IPS DF 19.7 (cell line): Measurements from ENCODE around the gene TEX29.

Experiments used
- DNase-seq: peaks from one replicate; pipeline ENCODE4 v3.0.0-alpha.2; 2013; ENCODE audit warnings: low read depth, low spot score

Gene TEX29

DNA sequence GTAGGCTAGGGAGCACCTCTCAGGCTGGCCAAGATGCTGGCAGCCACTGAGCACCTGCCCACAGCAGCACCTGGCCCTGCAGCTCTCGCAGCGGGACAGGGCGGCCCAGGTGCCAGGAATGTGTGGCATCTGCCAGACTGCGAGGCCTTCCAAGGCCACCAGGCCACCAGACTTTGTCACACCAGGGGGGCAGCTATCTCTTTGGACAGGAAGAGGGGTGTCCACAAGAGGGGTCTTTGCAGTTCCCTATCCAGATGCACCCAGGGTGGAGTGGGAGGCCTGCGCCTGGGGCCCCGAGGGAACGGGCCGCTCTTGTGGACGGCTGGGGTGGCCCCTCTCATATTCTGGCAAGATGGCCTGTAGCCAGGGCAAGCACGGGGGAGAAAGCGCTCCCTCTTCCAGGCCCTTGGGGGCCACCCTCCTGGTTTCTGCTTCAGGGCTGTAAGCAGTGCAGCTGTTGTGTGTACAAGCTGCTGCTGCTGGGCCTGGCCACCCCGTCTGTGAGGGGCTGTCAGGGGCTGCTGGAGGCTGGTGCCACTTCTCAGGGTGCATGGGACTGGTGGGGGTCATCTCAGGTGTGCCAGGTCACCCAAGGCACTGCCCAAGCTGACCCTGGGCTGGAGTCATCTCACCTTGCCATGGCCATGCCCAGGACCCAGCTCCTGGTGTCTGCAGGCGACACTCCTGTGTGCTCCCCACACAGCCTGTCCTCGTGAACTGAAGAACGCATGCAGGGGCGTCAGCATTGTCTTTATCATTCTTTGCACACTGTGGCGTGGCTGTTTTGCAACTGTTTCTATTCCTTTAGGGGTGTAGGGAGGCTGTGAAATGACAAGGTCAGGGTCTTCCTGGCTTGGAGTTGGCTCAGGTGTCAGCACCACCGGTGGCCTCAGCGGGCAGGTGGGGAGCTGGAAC, 1.8 kb downstream of the TEX29 start:
- no peak for DNase-seq

DNA sequence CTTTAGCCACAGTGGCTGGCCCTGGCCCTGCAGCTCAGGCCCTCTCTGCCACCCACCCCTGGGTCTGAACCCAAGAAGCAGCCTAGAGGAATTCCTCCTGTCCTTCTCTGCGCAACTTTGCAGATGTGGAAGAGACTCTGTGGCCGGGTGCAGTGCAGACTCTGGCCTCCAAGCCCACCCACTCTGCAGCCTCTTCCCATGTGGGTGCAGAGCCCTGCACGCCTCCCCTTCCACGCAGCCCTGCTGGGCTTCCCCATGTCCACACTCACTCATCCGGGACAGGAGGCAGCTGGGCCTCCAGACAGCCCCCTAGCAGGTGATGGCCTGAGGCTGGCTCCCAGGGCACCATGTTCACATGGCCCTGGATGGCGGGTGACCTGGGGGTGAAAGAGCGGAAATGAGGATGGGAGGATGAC, 2.5 kb downstream of the TEX29 start:
- no peak for DNase-seq

DNA sequence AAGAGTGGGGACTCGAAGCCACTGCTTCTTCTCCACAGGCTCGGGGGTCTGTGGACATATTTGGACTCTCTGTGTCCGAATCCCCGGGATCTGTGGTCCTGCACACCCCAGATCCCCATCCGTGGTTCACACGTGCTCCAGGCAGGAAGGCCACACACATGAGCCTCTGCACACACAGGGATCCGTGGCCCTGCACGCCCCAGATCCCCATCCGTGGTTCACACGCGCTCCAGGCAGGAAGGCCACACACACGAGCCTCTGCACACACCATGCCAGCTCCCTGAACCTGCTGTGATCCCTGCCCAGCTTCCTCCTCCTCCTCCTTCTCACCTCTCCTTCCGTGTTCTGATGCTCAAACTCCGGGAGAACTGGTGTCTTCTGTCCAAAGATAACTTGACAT, 3.1 kb downstream of the TEX29 start:
- DNase-seq: no peak

DNA sequence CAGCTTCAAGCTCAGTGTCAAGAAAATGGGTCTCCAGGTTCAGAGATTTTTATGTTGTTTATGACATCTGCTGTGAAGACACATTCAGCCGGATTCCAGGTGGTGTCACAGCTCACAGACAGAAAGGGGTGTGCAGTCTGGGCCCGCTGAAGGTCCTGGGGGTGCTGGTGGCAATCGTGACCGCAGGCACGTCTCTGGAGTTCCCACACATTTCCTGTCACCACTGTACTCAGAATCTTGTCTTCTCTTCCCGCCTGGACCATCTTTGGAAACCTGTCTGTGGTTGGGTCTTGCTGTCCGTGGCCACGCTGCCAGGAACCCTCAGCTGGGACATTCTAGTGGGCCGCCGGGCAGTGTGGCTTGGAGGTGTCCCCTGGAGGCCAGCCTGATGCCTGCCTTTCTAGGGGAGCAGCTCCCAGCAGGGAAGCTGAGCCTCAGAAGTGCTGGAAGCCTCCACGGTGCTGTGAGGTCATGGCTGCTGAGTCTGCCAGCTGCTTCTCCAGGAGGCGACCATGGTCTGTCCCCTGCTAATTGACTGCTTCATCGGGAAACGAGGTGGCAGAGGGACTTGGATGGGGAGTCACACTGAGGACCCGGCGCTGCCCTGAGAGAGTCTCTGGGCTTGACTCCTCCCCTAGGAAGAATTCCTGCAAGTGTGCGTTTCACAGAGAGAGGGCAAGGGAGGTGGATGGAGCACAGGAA, 3.7 kb downstream of the TEX29 start:
- no peak for DNase-seq

DNA sequence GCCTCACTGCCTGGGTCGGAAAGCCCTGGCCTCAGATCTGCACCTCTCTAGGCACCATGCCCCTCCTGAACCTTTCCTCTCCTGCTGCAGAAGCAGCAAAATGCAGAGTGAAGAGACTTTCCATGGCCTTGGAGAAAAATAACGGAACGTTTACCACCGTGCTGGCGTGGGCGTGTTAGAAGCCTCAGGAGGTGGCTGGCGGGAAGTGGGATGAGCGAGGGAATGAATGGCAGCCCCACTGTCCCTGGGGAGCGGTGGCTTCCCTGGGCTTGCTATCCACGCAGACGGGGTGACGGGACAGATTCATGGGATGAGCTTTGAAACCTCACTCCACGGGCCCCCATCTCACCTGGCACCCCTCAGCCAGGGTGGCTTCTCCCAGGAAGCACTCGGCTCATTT, 4.3 kb downstream of the TEX29 start:
- no peak for DNase-seq

DNA sequence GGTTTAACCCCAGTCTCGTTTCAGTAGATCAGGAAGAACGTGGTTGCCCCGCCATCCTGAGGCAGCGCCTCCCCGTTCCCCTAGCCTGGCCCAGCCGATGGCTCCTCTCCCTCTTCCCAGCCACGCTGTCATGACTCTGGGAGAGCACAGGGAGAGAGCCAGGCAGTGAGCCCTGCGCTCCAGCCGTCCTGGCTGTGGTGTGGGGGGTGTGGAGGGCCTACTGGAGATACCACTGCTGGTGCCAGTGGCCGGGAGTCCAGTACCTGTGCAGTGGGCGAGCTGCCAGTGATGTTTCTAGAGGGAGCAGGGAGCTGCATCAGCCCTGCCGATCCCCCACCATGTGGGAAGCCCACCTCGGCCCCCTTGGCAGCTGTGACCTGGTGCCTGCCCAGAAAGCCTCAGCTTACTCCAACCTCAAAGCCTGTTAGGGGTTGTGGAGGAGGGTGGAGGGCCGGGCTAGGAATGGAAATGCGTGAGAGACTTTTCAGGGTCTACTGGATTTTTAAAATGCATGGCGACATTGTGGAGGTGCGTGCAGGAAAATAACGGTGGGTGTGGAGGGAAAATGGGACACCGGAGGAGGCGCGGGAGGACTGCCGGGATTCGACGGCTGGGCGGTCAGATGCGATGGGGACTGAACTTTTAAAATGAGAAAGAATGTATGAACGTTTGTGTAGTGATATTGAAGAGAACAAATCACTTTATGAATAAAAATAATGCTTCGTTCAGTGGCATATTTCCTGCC, 4.9 kb downstream of the TEX29 start:
- no peak for DNase-seq

DNA sequence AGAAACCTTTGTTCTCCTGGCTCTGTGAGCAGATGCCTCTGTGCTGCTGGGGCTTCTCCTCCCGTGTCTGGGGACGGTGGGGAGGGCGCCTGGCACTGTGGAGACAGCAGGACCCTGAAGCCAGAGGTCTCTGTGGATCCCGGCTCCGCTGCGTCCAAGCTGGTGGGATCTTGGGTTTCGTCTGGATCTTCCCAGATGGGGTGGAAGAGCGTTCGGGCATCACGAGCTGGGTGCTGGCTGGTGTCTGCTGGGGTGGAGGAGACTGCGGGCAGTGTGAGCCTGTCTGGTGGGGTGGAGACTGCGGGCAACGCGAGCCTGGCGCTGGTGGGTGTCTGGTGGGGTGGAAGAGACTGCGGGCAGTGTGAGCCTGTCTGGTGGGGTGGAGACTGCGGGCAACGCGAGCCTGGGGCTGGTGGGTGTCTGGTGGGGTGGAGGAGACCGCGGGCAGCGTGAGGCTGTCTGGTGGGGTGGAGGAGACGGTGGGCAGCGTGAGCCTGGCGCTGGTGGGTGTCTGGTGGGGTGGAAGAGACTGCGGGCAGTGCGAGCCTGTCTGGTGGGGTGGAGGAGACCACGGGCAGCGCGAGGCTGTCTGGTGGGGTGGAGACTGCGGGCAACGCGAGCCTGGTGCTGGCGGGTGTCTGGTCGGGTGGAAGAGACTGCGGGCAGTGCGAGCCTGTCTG, 5.6 kb downstream of the TEX29 start:
- DNase-seq: no peak

DNA sequence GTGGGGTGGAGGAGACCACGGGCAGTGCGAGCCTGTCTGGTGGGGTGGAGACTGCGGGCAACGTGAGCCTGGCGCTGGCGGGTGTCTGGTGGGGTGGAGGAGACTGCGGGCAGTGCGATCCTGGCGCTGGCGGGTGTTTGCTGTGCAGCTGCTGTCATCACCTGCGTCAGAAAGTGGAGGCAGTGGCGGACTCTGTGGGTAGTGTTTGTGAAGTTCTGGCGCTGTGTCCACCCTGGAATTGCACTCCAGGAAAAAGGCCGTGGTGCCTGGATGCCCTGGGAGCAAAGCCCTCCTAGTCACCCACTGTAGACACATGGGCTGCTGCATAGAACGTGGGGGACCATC, 6.2 kb downstream of the TEX29 start:
- no peak for DNase-seq

DNA sequence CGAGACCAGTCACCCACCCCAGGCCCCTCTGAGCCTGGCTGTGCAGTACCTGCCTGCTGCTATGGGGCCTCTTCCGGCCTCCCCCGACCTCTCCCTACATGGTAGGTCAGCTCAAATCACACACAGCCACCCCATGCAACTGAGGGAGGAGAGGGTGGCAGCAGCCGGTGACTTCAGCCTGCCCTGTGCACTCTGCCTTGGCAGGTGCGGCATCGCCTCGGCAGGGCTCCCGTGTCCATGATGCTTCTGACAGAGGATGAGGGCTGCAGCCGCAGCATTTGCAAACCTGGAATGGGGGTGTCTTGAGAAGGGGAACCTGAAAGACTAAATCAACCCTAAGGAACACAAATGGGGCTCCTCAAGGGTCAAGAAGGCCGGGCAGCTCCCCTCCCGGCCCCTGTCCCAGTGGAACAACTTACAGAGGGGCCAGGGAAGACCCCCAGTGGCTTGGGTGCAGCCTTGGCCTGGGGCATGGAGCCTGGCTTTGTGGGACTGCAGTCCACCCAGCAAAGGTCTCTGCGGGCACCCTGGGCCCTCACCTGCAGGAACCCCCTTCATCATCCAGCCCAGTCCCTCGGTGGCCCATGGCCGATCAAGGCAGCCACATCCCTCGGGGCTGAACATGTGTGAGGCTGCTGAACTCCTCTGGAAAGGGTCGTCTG, 6.7 kb downstream of the TEX29 start:
- no peak for DNase-seq

DNA sequence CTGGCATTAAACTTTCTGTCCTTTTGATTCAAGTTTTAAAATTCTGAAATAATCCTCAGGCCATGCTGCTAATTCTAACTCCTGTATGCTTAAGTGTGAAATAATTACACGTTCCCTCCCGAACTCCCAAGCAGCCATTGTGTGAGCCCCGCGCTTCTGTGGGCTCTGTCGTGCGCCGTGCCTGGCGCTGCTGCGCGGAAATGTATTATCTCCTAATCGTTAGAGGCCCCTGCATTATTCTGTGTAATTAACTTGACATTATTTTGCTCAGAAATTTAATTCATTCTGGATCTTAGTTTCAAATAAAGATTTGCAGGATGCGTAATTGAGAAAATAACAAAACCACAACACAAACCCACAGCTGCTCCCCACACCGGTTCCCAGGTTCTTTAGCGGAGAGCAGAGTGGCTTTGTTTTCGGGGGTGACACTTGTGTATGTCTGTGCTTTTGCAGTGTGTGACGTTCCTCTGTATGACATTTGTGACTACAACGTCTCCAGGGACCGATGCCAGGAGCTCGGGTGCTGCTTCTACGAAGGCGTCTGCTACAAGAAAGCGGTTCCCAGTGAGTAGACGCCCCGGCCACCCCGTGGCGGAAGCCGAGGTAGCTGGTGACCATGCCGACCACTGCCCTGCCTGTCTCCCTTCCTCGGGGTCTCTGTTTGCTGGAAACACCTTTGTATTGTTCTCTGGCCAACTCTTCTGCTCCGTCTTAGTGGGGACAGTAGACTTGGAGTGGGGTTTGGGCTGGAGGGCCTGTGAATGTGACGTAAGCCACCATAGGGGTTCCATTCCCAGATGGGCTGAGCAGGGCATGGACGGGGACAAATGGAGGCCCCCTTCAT, 7.5 kb downstream of the TEX29 start:
- DNase-seq: no peak

DNA sequence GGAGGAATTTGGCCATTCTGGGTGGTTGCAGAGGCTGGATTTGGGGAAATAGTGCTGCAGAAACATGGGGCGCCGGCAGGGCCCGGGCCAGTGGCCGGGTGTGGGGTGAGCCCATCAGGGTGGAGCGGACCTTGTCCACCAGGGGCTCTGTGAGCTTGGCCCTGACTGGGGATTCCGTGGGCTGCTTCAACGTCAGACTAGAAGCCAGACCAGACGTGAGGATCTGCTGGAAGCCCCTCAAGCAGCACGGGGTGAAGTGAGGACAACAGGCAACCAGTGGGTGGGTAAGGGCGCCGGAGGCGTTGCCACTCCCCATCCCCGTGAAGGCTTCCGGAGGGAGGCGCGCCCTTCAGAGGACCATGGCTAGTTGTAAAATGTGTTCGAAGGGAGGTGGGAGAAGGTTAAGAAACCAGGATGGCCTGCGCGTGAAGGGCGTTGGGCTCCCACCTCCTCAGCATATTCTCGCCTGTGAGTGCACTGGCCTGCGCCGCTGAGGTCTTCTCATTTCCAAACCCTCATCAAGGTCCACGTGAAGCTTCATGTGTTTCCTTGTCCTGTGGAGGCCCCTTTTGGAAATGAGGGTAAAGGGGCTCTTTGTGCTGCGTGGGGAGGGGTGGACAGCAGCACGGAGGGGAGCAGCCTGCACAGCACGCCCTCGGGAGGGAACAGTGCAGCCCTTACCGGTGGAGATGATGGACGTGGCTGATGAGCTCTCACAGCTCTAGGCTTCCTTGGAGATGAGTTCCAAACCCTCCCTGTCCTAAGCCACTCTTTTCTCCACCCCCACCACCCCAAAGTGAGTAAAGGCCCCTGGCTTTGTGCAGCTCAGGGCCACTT, 8.3 kb downstream of the TEX29 start:
- no peak for DNase-seq

DNA sequence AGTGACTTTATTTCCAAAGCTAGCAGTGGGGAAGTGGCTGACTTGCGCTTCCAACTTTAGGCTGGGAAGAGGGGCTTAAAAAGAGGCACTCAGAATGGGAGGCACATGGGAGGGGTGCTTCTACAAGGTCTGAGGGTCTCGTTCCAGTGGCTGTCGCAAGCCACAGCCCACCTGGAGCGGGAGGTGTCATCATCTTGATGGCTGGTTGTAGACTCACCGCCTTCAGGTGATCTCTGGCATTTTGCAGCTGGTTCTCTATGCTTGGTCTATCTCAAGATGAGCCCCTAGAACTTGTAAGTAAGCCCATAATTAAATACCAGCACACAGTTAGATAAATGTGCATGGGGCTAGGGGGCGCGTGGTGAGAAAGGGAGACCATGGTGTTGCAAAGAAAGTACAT, 9.2 kb downstream of the TEX29 start:
- no peak for DNase-seq

DNA sequence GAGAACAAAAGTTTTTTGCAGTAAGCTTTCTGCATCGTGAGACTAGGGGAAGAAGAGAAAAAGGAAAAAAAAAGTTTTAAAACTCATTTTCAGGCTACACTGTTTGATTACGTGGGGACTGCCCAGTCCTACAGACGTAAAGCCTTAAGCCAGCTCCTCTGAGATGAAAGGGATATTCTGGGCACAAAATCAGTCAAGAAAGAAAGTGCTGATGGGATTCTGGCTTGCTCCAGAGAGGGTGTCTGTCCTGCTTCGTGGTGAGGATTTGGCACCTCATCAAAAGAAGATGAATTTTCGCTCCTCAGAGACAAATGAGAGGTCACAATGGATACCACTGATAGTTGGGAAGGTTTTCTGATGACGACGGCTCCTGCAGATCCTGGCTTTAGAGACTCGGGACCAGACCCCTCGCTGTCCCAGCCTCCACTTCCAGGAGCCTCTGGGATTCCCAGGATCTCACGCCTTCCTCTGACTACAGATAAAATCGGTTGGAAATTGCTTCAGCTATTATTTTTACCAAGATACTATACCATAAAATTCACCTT, 9.7 kb downstream of the TEX29 start:
- DNase-seq: no peak

DNA sequence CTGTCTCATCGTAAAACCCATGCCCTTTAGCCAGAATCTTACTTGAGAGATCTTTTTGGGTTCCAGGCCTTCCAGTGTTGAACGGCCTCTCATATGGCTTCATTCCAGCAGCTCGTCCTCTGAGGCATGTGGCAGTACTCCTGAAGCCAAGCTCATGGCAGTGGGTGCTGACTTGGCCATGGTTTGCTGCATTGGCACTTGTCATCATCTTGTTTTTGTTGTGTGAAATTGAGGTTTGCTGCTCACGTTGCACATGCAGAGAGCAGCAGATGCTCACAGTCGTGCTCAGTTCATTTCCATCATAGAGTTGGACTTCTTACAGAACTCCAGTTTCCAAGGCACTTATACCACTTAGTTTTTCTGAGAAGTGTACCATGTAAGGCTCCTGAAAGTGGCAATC, 14.9 kb downstream of the TEX29 start:
- DNase-seq: no peak

DNA sequence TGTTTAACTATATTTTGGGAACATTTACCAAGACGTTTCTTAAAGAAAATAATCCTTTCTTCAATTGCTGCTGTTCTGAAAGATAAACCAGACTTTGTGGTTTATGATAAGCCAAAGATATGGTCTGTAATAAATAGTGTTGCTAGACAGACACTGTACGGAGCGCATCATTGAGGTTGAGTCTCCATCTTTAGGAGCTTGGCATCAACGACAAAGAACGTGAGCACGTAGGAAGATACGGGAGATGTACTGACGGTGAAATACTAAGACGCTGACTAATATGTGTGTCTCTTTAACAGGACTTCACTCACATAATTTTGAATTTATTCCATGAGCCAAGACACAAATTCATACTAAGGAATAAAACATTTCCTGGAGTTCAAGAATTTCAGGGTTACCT, 16.2 kb downstream of the TEX29 start:
- no peak for DNase-seq

DNA sequence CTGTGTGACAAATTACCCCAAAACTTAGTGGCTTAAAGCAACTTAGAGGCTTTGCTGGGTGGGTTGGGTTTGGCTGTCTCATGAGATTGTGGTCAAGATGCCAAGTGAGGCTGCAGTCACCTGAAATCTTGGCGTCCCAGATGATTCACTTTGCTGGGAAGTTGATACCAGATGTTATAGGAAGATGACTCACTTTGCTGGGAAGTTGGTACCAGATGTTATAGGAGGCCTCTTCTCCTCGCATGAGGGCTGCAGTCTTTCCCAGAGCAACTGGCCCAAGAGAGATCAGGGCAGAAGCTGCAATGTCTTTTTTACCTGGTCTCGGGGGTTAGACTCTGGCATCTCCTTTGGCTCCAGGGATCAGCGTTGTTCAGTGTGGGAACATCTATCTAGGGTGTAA, 16.8 kb downstream of the TEX29 start:
- DNase-seq: no peak

DNA sequence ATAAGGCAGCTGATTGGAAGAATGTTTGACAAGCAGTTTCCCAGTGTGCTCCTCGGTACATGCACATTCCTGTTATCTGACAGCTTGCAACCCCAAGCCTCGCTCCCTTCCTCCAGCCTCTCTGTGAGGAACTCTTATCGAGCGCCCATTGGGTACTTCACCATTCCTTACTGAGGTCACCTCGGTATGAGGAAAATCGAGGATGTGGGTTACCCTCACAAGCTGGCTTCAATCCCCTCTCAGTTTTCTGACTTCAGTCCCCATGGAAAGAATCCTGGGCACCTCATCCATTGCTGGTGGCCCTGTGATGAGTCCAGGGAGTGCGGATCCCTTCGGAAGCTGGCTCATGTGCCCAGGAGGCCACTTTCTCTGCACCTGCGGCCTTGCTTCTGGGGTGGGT, 17.3 kb downstream of the TEX29 start:
- no peak for DNase-seq

DNA sequence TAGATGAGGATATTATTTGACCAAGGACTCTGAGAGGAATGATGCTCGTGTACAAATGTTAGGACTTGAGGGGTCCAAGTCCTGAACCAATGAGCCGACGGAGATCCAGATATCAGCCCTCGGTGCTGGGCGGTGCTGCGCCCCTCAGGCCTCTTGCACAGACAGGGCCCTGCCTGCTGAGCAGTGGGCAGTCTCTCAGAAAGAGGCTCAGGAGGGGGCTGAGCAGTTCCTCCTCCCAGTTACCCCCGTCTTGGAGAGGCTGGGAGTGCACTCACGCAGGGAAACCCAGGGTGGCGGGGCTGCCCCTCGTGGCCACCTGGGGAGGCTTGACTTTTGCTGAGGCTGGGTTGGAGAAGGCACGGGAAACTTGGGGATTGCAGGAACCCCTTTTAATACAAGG, 18.4 kb downstream of the TEX29 start:
- no peak for DNase-seq
